HepG2 (cell line): ENCODE measurements around the gene SOCS7. TPM values are rescaled to one million over a fixed set of nuclear protein-coding genes. Genes with fewer than 3 reads are reported as not detected.

Experiments
- BORCS8-MEF2B ChIP-seq: sonication (generic); formaldehyde crosslinking; IDR thresholded peaks from 2 replicates; pipeline ENCODE4 v1.8.0; 2022; ENCODE audit warnings: mild to moderate bottlenecking, missing genetic modification reagents
- CBX1 ChIP-seq: IDR thresholded peaks from one replicate; pipeline ENCODE4 v1.6.1; 2016; ENCODE audit warnings: antibody characterized with exemption, low read depth
- GPBP1L1 ChIP-seq: sonication (generic); formaldehyde crosslinking; IDR thresholded peaks from 2 replicates; pipeline ENCODE4 v1.5.0; 2020; ENCODE audit warnings: mild to moderate bottlenecking, missing genetic modification reagents
- GTF3A ChIP-seq: sonication (generic); formaldehyde crosslinking; conservative IDR thresholded peaks from 2 replicates; pipeline ENCODE4 v1.4.0; 2020; ENCODE audit warnings: mild to moderate bottlenecking, missing genetic modification reagents
- KDM4B ChIP-seq: sonication (generic); formaldehyde crosslinking; IDR thresholded peaks from 2 replicates; pipeline ENCODE4 v1.4.0; 2020; ENCODE audit warnings: missing genetic modification reagents
- MTA1 ChIP-seq: sonication (generic); formaldehyde crosslinking; IDR thresholded peaks from 2 replicates; pipeline ENCODE4 v1.4.0; 2020; ENCODE audit warnings: missing genetic modification reagents, mild to moderate bottlenecking, borderline replicate concordance
- MXI1 ChIP-seq: IDR thresholded peaks from 3 replicates; pipeline ENCODE4 v1.6.1; 2012; ENCODE audit warnings: low read depth, low read length, inconsistent platforms, borderline replicate concordance
- POLR2AphosphoS2 ChIP-seq: IDR thresholded peaks from 2 replicates; pipeline ENCODE4 v1.6.1; 2011; ENCODE audit warnings: low read depth, low read length, improper control_type of control experiment
- RBAK ChIP-seq: sonication (generic); formaldehyde crosslinking; IDR thresholded peaks from 2 replicates; pipeline ENCODE4 v1.5.1; 2020; ENCODE audit warnings: mild to moderate bottlenecking, missing genetic modification reagents
- REPIN1 ChIP-seq: sonication (generic); formaldehyde crosslinking; IDR thresholded peaks from 2 replicates; pipeline ENCODE4 v1.8.0; 2022; ENCODE audit warnings: missing genetic modification reagents, low read depth, mild to moderate bottlenecking, borderline replicate concordance
- SMARCE1 ChIP-seq: fragments of 450-650 bp; IDR thresholded peaks from 2 replicates; pipeline ENCODE4 v1.6.1; 2017; ENCODE audit warnings: borderline replicate concordance
- TP53 ChIP-seq: sonication (generic); formaldehyde crosslinking; conservative IDR thresholded peaks from 2 replicates; pipeline ENCODE4 v1.4.0; 2020; ENCODE audit warnings: missing genetic modification reagents
- ZBTB37 ChIP-seq: sonication (generic); formaldehyde crosslinking; IDR thresholded peaks from 2 replicates; pipeline ENCODE4 v1.4.0; 2020; ENCODE audit warnings: mild to moderate bottlenecking, missing genetic modification reagents
- ZMAT3 ChIP-seq: sonication (generic); formaldehyde crosslinking; conservative IDR thresholded peaks from 2 replicates; pipeline ENCODE4 v1.7.0; 2021; ENCODE audit warnings: missing genetic modification reagents
- ZNF354B ChIP-seq: sonication (generic); formaldehyde crosslinking; IDR thresholded peaks from 2 replicates; pipeline ENCODE4 v1.8.0; 2022; ENCODE audit warnings: mild to moderate bottlenecking, missing genetic modification reagents
- ZNF446 ChIP-seq: sonication (generic); formaldehyde crosslinking; IDR thresholded peaks from 2 replicates; pipeline ENCODE4 v1.5.0; 2020; ENCODE audit warnings: mild to moderate bottlenecking, missing genetic modification reagents
- ZNF543 ChIP-seq: sonication (generic); formaldehyde crosslinking; IDR thresholded peaks from 2 replicates; pipeline ENCODE4 v1.4.0; 2020; ENCODE audit warnings: mild to moderate bottlenecking, missing genetic modification reagents
- ZNF547 ChIP-seq: sonication (generic); formaldehyde crosslinking; IDR thresholded peaks from 2 replicates; pipeline ENCODE4 v1.5.1; 2020; ENCODE audit warnings: mild to moderate bottlenecking, missing genetic modification reagents
- ZNF550 ChIP-seq: sonication (generic); formaldehyde crosslinking; IDR thresholded peaks from 2 replicates; pipeline ENCODE4 v1.4.0; 2020; ENCODE audit warnings: mild to moderate bottlenecking, missing genetic modification reagents, borderline replicate concordance
- ZNF614 ChIP-seq: IDR thresholded peaks from 2 replicates; pipeline ENCODE4 v1.6.1; 2018; ENCODE audit warnings: missing biosample characterization, missing genetic modification reagents, inconsistent platforms, borderline replicate concordance
- ZNF720 ChIP-seq: sonication (generic); formaldehyde crosslinking; IDR thresholded peaks from 2 replicates; pipeline ENCODE4 v1.4.0; 2020; ENCODE audit warnings: missing genetic modification reagents
- ZNF841 ChIP-seq: sonication (generic); formaldehyde crosslinking; IDR thresholded peaks from 2 replicates; pipeline ENCODE4 v1.8.1; 2023; ENCODE audit warnings: missing genetic modification reagents, borderline replicate concordance
- polyA plus RNA-seq, 8 experiments: library from polyadenylated mRNA; depleted of rRNA in 3 of 8; stranded (reverse) in 7 of 8; unstranded in 1 of 8; fragments of >200 nt; fragmentation: Illumina TruSeq in 4 of 8; extraction: Trizol in 4 of 8; gene quantifications; 2 replicates each; pipeline versions ENCODE4 v1.2.1 to v1.2.3, GENCODE V29; 2011 to 2016; ENCODE audit warnings: low read depth in 4 of 8, missing spikeins in 1 of 8, mixed read lengths in 1 of 8; ENCODE audit not compliant: insufficient read depth in 1 of 8
- total RNA-seq, 5 experiments: library from RNA; depleted of rRNA; stranded (reverse); fragments of >200 nt; fragmentation: Illumina TruSeq; extraction: Trizol; gene quantifications; 2 replicates each; pipeline ENCODE4 v1.2.3, GENCODE V29; 2016; ENCODE audit warnings: low read depth in 1 of 5
- TF ChIP-seq, protein P1 (sequence below): sonication (generic); formaldehyde crosslinking; IDR thresholded peaks from 2 replicates; pipeline ENCODE4 v1.5.0; 2020; ENCODE audit warnings: mild to moderate bottlenecking, missing genetic modification reagents
- TF ChIP-seq, protein P2 (sequence below): conservative IDR thresholded peaks from 2 replicates; pipeline ENCODE4 v1.6.1; 2018; ENCODE audit warnings: missing genetic modification reagents

Gene SOCS7
- total and polyA plus RNA-seq, 2 of the 13 experiments (the other 11 are each of a cell fraction or from before 2014, with no cell fraction given): 19.2 to 24.2 TPM

- TF ChIP-seq, protein P1, sequence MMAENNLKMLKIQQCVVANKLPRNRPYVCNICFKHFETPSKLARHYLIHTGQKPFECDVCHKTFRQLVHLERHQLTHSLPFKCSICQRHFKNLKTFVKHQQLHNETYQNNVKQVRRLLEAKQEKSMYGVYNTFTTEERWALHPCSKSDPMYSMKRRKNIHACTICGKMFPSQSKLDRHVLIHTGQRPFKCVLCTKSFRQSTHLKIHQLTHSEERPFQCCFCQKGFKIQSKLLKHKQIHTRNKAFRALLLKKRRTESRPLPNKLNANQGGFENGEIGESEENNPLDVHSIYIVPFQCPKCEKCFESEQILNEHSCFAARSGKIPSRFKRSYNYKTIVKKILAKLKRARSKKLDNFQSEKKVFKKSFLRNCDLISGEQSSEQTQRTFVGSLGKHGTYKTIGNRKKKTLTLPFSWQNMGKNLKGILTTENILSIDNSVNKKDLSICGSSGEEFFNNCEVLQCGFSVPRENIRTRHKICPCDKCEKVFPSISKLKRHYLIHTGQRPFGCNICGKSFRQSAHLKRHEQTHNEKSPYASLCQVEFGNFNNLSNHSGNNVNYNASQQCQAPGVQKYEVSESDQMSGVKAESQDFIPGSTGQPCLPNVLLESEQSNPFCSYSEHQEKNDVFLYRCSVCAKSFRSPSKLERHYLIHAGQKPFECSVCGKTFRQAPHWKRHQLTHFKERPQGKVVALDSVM (CRISPR knock-in tag): no peak; the same call in 1 of the 2 replicates
- TF ChIP-seq SMARCE1: no peak
- no peak for TF ChIP-seq ZNF354B (CRISPR knock-in tag)
- peak; percentile 78; the same call in 1 of the 2 replicates for TF ChIP-seq TP53 (CRISPR knock-in tag)
- TF ChIP-seq BORCS8-MEF2B (CRISPR knock-in tag): 0 out of 2 replicates have a peak, but pooled peaks have one; percentile 66
- TF ChIP-seq RBAK: no peak
- TF ChIP-seq REPIN1 (CRISPR knock-in tag): peak; percentile 61; the same call in 1 of the 2 replicates
- TF ChIP-seq ZNF547: no peak; the same call in 1 of the 2 replicates
- 0 out of 2 replicates have a peak, but pooled peaks have one; percentile 65 for TF ChIP-seq ZNF720
- TF ChIP-seq ZNF446 (CRISPR knock-in tag): peak; percentile 33; the same call in 1 of the 2 replicates
- 0 out of 2 replicates have a peak, but pooled peaks have one; percentile 61 for TF ChIP-seq ZNF543
- TF ChIP-seq ZNF841 (CRISPR knock-in tag): no peak
- TF ChIP-seq ZMAT3 (CRISPR knock-in tag): peak; percentile 83
- TF ChIP-seq POLR2AphosphoS2: no peak
- peak; percentile 83 for TF ChIP-seq CBX1
- no peak for TF ChIP-seq ZNF550 (CRISPR knock-in tag)
- TF ChIP-seq MXI1: peak; percentile 90; the same call in 1 of the 3 replicates
- TF ChIP-seq ZBTB37: no peak
- TF ChIP-seq GPBP1L1 (CRISPR knock-in tag): no peak
- TF ChIP-seq MTA1 (CRISPR knock-in tag): peak; percentile 81; the same call in 1 of the 2 replicates
- TF ChIP-seq KDM4B: peak; percentile 61; the same call in 1 of the 2 replicates
- peak; percentile 75; the same call in 1 of the 2 replicates for TF ChIP-seq ZNF614 (CRISPR knock-in tag)
- TF ChIP-seq, protein P2, sequence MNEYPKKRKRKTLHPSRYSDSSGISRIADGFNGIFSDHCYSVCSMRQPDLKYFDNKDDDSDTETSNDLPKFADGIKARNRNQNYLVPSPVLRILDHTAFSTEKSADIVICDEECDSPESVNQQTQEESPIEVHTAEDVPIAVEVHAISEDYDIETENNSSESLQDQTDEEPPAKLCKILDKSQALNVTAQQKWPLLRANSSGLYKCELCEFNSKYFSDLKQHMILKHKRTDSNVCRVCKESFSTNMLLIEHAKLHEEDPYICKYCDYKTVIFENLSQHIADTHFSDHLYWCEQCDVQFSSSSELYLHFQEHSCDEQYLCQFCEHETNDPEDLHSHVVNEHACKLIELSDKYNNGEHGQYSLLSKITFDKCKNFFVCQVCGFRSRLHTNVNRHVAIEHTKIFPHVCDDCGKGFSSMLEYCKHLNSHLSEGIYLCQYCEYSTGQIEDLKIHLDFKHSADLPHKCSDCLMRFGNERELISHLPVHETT (CRISPR knock-in tag): peak; percentile 88
- TF ChIP-seq GTF3A (CRISPR knock-in tag): 0 out of 2 replicates have a peak, but pooled peaks have one; percentile 23
Measured at GRCh38 chr17:38351412-38352222, at the start of gene SOCS7 (continued).
